Measurements from ENCODE around the gene SCAPER.

- TF ChIP-seq, protein P1, sequence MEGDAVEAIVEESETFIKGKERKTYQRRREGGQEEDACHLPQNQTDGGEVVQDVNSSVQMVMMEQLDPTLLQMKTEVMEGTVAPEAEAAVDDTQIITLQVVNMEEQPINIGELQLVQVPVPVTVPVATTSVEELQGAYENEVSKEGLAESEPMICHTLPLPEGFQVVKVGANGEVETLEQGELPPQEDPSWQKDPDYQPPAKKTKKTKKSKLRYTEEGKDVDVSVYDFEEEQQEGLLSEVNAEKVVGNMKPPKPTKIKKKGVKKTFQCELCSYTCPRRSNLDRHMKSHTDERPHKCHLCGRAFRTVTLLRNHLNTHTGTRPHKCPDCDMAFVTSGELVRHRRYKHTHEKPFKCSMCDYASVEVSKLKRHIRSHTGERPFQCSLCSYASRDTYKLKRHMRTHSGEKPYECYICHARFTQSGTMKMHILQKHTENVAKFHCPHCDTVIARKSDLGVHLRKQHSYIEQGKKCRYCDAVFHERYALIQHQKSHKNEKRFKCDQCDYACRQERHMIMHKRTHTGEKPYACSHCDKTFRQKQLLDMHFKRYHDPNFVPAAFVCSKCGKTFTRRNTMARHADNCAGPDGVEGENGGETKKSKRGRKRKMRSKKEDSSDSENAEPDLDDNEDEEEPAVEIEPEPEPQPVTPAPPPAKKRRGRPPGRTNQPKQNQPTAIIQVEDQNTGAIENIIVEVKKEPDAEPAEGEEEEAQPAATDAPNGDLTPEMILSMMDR (IDR thresholded peaks at IDR 0.05) = no peak
- TF ChIP-seq CEBPB (IDR thresholded peaks at IDR 0.05) (no peak), SMC3 (IDR thresholded peaks at IDR 0.05) (no peak), POLR2A (IDR thresholded peaks at IDR 0.05; ENCODE audit: low read length) (no peak), JUNB (IDR thresholded peaks at IDR 0.05) (no peak), MAX (IDR thresholded peaks at IDR 0.05) (no peak)
- TF ChIP-seq, protein P2, sequence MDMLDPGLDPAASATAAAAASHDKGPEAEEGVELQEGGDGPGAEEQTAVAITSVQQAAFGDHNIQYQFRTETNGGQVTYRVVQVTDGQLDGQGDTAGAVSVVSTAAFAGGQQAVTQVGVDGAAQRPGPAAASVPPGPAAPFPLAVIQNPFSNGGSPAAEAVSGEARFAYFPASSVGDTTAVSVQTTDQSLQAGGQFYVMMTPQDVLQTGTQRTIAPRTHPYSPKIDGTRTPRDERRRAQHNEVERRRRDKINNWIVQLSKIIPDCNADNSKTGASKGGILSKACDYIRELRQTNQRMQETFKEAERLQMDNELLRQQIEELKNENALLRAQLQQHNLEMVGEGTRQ (IDR thresholded peaks at IDR 0.05) = no peak
These were observed 61.0 kb downstream of the SCAPER start for GRCh38 chr15:76844096-76844495.

Data from A549 (cell line).